B cell (primary cell): ENCODE data around the gene NOS1AP. TPM values are rescaled to one million over a fixed set of nuclear protein-coding genes. Genes with fewer than 3 reads are reported as not detected.

Source experiments
- ATAC-seq: fragments of 200-7000 bp; cut with Tn5 transposase; one replicate; pipeline ENCODE4 v1.10.0; 2021; ENCODE audit warnings: low read depth, mild to moderate bottlenecking, moderate number of reproducible peaks, moderate library complexity
- CTCF ChIA-PET: fragments of 350-600 bp; sonication (Branson Sonifier 250); formaldehyde crosslinking; loops from one replicate; lab custom pipeline; 2021; ENCODE audit warnings: antibody characterized with exemption, inconsistent platforms; lab: Charles Lee
- POLR2A ChIA-PET: fragments of 350-600 bp; sonication (Branson Sonifier 250); formaldehyde crosslinking; loops from one replicate; lab custom pipeline; 2021; ENCODE audit warnings: antibody characterized with exemption; lab: Charles Lee
- DNase-seq: peaks from one replicate; pipeline ENCODE4 v3.0.0; 2013
- H2AFZ ChIP-seq: 2 replicates; pipeline ENCODE4 v1.6.1; 2012; ENCODE audit warnings: mild to moderate bottlenecking, low read depth, low read length; ENCODE audit not compliant: insufficient read depth, poor library complexity, severe bottlenecking
- H3K27ac ChIP-seq, 2 donors: 1 replicate in 1 of 2; 2 replicates in 1 of 2; pipeline ENCODE4 v1.5.1; 2012 to 2013; ENCODE audit warnings: low read length in 2 of 2, mild to moderate bottlenecking in 2 of 2, moderate library complexity in 1 of 2
- H3K27me3 ChIP-seq, 4 experiments: fragments of 200-600 bp in 1 of 4; sonication (generic) in 1 of 4; replicated peaks in 1 of 4; 1 replicate in 2 of 4; 2 replicates in 2 of 4; pipeline versions ENCODE4 v1.6.1 to v1.7.0; 2013 to 2016; ENCODE audit warnings: low read length in 3 of 4, mild to moderate bottlenecking in 2 of 4, mixed read lengths in 1 of 4, moderate library complexity in 1 of 4; ENCODE audit not compliant: insufficient read depth in 4 of 4, control insufficient read depth in 3 of 4; ENCODE audit errors: control extremely low read depth in 1 of 4
- H3K36me3 ChIP-seq, 2 experiments: replicated peaks in 1 of 2; 1 replicate in 1 of 2; 2 replicates in 1 of 2; pipeline versions ENCODE4 v1.6.1 to v1.7.1; 2013; ENCODE audit warnings: low read length in 1 of 2; ENCODE audit not compliant: insufficient read depth in 2 of 2, control insufficient read depth in 1 of 2; ENCODE audit errors: control extremely low read depth in 1 of 2, extremely low read depth in 1 of 2
- H3K4me1 ChIP-seq, 2 donors: fragments of 200-600 bp in 1 of 2; sonication (generic) in 1 of 2; 1 replicate in 1 of 2; 2 replicates in 1 of 2; pipeline versions ENCODE4 v1.5.1 to v1.6.1; 2013 to 2017; ENCODE audit warnings: low read length in 2 of 2; ENCODE audit not compliant: control insufficient read depth in 2 of 2, insufficient read depth in 2 of 2
- H3K4me2 ChIP-seq: replicated peaks from 2 replicates; pipeline ENCODE3; 2012; ENCODE audit warnings: mild to moderate bottlenecking, low read depth, low read length; ENCODE audit not compliant: poor library complexity, severe bottlenecking
- H3K4me3 ChIP-seq, 5 experiments: fragments of 200-600 bp in 1 of 5; sonication (generic) in 1 of 5; 1 replicate in 3 of 5; 2 replicates in 2 of 5; pipeline versions ENCODE4 v1.5.1 to v1.7.0; 2011 to 2016; ENCODE audit warnings: low read length in 4 of 5, mild to moderate bottlenecking in 4 of 5, low read depth in 2 of 5, control low read depth in 1 of 5, moderate library complexity in 1 of 5; ENCODE audit not compliant: insufficient read depth in 1 of 5; ENCODE audit errors: control extremely low read depth in 1 of 5, extremely low read depth in 1 of 5
- H3K79me2 ChIP-seq: fragments of 200-600 bp; sonication (generic); one replicate; pipeline ENCODE4 v1.6.0; 2016; ENCODE audit warnings: low read length; ENCODE audit not compliant: control insufficient read depth, insufficient read depth
- H3K9ac ChIP-seq: fragments of 200-600 bp; sonication (generic); 2 replicates; pipeline ENCODE4 v1.6.1; 2017; ENCODE audit warnings: mild to moderate bottlenecking, low read length, moderate library complexity
- H3K9me3 ChIP-seq, 3 donors: one replicate each; pipeline versions ENCODE4 v1.6.1 to v1.7.1; 2013; ENCODE audit warnings: low read length in 2 of 3; ENCODE audit not compliant: control insufficient read depth in 2 of 3, insufficient read depth in 1 of 3; ENCODE audit errors: control extremely low read depth in 1 of 3
- H4K20me1 ChIP-seq: 2 replicates; pipeline ENCODE4 v1.6.0; 2012; ENCODE audit warnings: mild to moderate bottlenecking, low read length; ENCODE audit not compliant: insufficient read depth, control insufficient read depth, poor library complexity, severe bottlenecking
- H3K27ac Mint-ChIP-seq: one replicate; pipeline ENCODE4 v1.8.0; 2021; ENCODE audit warnings: mixed read lengths
- H3K27me3 Mint-ChIP-seq: one replicate; pipeline ENCODE4 v1.8.0; 2021; ENCODE audit warnings: mixed read lengths
- H3K4me1 Mint-ChIP-seq: one replicate; pipeline ENCODE4 v1.8.0; 2021; ENCODE audit warnings: mixed read lengths
- H3K4me3 Mint-ChIP-seq: one replicate; pipeline ENCODE4 v1.8.0; 2021; ENCODE audit warnings: mixed read lengths
- H3K9me3 Mint-ChIP-seq: one replicate; pipeline ENCODE4 v1.8.0; 2022; ENCODE audit warnings: mixed read lengths; ENCODE audit not compliant: insufficient read depth
- CTCF ChIP-seq: fragments of 200-600 bp; IDR thresholded peaks from one replicate; pipeline ENCODE4 v1.8.0; 2022; ENCODE audit warnings: antibody characterized with exemption, mild to moderate bottlenecking
- EZH2 ChIP-seq: IDR thresholded peaks from 2 replicates; pipeline ENCODE4 v1.6.1; 2012; ENCODE audit warnings: borderline replicate concordance, low read depth, mild to moderate bottlenecking, moderate library complexity, low read length; ENCODE audit not compliant: insufficient read depth, poor library complexity, severe bottlenecking
- WGBS: methylation state at CpG from one replicate; pipeline ENCODE4 v1.1.5; 2013; ENCODE audit warnings: missing lambda C conversion rate; ENCODE audit not compliant: insufficient coverage; 5-methylcytosine and 5-hydroxymethylcytosine counted together
- intact Hi-C: fragments of 100-400 bp; cut with micrococcal nuclease; formaldehyde crosslinking; loops from one replicate; pipeline ENCODE4 v1.10.0; 2022
- polyA plus RNA-seq: library from polyadenylated mRNA; depleted of rRNA; stranded (reverse); fragments of >200 nt; gene quantifications from 2 replicates; pipeline ENCODE4 v1.2.3, GENCODE V29; 2012
- total RNA-seq, 2 donors: library from RNA; stranded (reverse); fragments of 120-200 nt in 1 of 2; gene quantifications; 1 replicate in 1 of 2; 2 replicates in 1 of 2; pipeline versions ENCODE4 v1.2.3 to v1.2.4, GENCODE V29; 2013 to 2022

NOS1AP gene
- total and polyA plus RNA-seq, 2 donors (not counting 1 experiment from before 2014, with no cell fraction given): 0.32 TPM; not detected in 1

GRCh38 chr1:162056579-162056978 is 12.9 kb upstream of the NOS1AP start:
- 96% methylated on average over 2 of the region's 3 CpGs for WGBS
- CTCF ChIA-PET: interaction anchor here (0.8 to 1.4 kb wide), 9 partner anchors 30 to 1121 kb away, joined by 3 to 6 read pairs (median 4); no protein-coding TSS in a partner anchor
- H3K36me3 ChIP-seq: no peaks in the 10 kb centered on the region
- peaks cover 0 to 11% (median 4%) of the 10 kb centered on the region in 4 experiments for H3K27me3 ChIP-seq
- Mint-ChIP-seq H3K9me3 (no peaks in the 10 kb centered on the region), H3K4me3 (no peak overlapping the region), H3K4me1 (no peaks in the 10 kb centered on the region), H3K27me3 (peaks cover 29% of the 10 kb centered on the region), H3K27ac (no peak overlapping the region)
- DNase-seq (no peak), ATAC-seq (no peak)
- TF ChIP-seq CTCF (no peak), EZH2 (no peak)
- no peaks in the 10 kb centered on the region for H3K9me3 ChIP-seq
- no peak overlapping the region for H2AFZ ChIP-seq
- H3K9ac ChIP-seq: no peak overlapping the region
- no peaks in the 10 kb centered on the region for H3K4me1 ChIP-seq
- no peak overlapping the region for H3K27ac ChIP-seq
- H3K79me2 ChIP-seq: no peaks in the 10 kb centered on the region
- H3K4me2 ChIP-seq: no peak overlapping the region
- H4K20me1 ChIP-seq: no peaks in the 10 kb centered on the region
- H3K4me3 ChIP-seq: no peak overlapping the region
- intact Hi-C loops: loop anchor here (1.0 to 5.0 kb wide), 4 partner anchors 336 to 791 kb away; no protein-coding TSS in a partner anchor
- POLR2A ChIA-PET: no interaction called here

- no peak overlapping the region for H3K27ac ChIP-seq
- no peak overlapping the region for H3K4me2 ChIP-seq
- H3K4me1 Mint-ChIP-seq: no peaks in the 10 kb centered on the region
- no peaks in the 10 kb centered on the region for H3K79me2 ChIP-seq
- no peak for ATAC-seq
- H3K27me3 Mint-ChIP-seq: peaks cover 30% of the 10 kb centered on the region
- no peak overlapping the region for H3K9ac ChIP-seq
- no peak overlapping the region for H3K27ac Mint-ChIP-seq
- peaks cover 0 to 13% (median 4%) of the 10 kb centered on the region in 4 experiments for H3K27me3 ChIP-seq
- H3K4me3 ChIP-seq: no peak overlapping the region
- no peaks in the 10 kb centered on the region for H3K4me1 ChIP-seq
- H2AFZ ChIP-seq: no peak overlapping the region
- no peak overlapping the region for H3K4me3 Mint-ChIP-seq
- POLR2A ChIA-PET: no interaction called here
- 100% methylated on average over 1 of the region's 3 CpGs for WGBS
- no peaks in the 10 kb centered on the region for H3K9me3 ChIP-seq
- H4K20me1 ChIP-seq: no peaks in the 10 kb centered on the region
- H3K9me3 Mint-ChIP-seq: no peaks in the 10 kb centered on the region
- intact Hi-C loops: loop anchor here (5.0 kb wide), 2 partner anchors 743 to 788 kb away; no protein-coding TSS in a partner anchor
- DNase-seq: no peak
- CTCF ChIA-PET: no interaction called here
- no peaks in the 10 kb centered on the region for H3K36me3 ChIP-seq
- TF ChIP-seq CTCF: no peak
- no peak for TF ChIP-seq EZH2
These were observed 9.8 kb upstream of the NOS1AP start for GRCh38 chr1:162059721-162060120.
